Tibial artery (tissue), 4 donors: ENCODE measurements around the gene TMEM240.

Experiments
- DNase-seq, 2 donors: peaks; one replicate each; pipeline ENCODE4 v3.0.0-alpha.2; 2019
- H3K27ac ChIP-seq, 2 donors: fragments of 200-600 bp; sonication (generic) in 1 of 2; 1 replicate in 1 of 2; 2 replicates in 1 of 2; pipeline ENCODE4 v1.5.1; 2018 to 2019; ENCODE audit warnings: mild to moderate bottlenecking in 1 of 2
- H3K27me3 ChIP-seq, 2 donors: fragments of 200-600 bp; sonication (generic) in 1 of 2; one replicate each; pipeline versions ENCODE4 v1.5.1 to v1.6.0; 2016 to 2019
- H3K36me3 ChIP-seq, 3 donors: fragments of 200-600 bp; sonication (generic) in 2 of 3; one replicate each; pipeline ENCODE4 v1.5.1; 2016 to 2019; ENCODE audit warnings: mild to moderate bottlenecking in 2 of 3
- H3K4me1 ChIP-seq, 4 donors: fragments of 200-600 bp; sonication (generic) in 2 of 4; 1 replicate in 3 of 4; 2 replicates in 1 of 4; pipeline ENCODE4 v1.5.1; 2016 to 2019
- H3K4me3 ChIP-seq, 2 donors: fragments of 200-600 bp; sonication (generic) in 1 of 2; 1 replicate in 1 of 2; 2 replicates in 1 of 2; pipeline ENCODE4 v1.5.1; 2018 to 2019; ENCODE audit warnings: mild to moderate bottlenecking in 2 of 2
- H3K9me3 ChIP-seq, 3 donors: fragments of 200-600 bp; sonication (generic) in 1 of 3; one replicate each; pipeline ENCODE4 v1.5.1; 2016 to 2019
- CTCF ChIP-seq, 2 experiments: fragments of 200-600 bp in 1 of 2; fragments of 450-650 bp in 1 of 2; IDR thresholded peaks; one replicate each; pipeline ENCODE4 v1.5.1; 2017 to 2019; ENCODE audit warnings: antibody characterized with exemption in 2 of 2, mild to moderate bottlenecking in 1 of 2, moderate library complexity in 1 of 2
- intact Hi-C: fragments of 100-400 bp; cut with DNase I; formaldehyde crosslinking; loops from one replicate; pipeline ENCODE4 v1.15.0; 2023; ENCODE audit warnings: low total_unique reads

TMEM240 gene

GRCh38 chr1:1545946-1546737, 5.7 kb upstream of the TMEM240 start:
- DNase-seq: no peak
- no peak overlapping the region for H3K4me3 ChIP-seq
- H3K36me3 ChIP-seq: peaks cover 0 to 33% (median 21%) of the 10 kb centered on the region in 3 donors
- H3K4me1 ChIP-seq: peaks cover 0 to 17% (median 12%) of the 10 kb centered on the region in 4 donors
- no peaks in the 10 kb centered on the region for H3K9me3 ChIP-seq
- no peak for TF ChIP-seq CTCF (IDR thresholded peaks at IDR 0.05)
- intact Hi-C loops: no loop called here
- H3K27me3 ChIP-seq: no peaks in the 10 kb centered on the region
- H3K27ac ChIP-seq: no peak overlapping the region

- H3K4me1 ChIP-seq: peaks cover 0 to 19% (median 9%) of the 10 kb centered on the region in 4 donors
- no peaks in the 10 kb centered on the region for H3K27me3 ChIP-seq
- H3K9me3 ChIP-seq: no peaks in the 10 kb centered on the region
- DNase-seq: no peak
- peaks cover 0 to 35% (median 21%) of the 10 kb centered on the region in 3 donors for H3K36me3 ChIP-seq
- no peak for TF ChIP-seq CTCF (IDR thresholded peaks at IDR 0.05)
- H3K4me3 ChIP-seq: no peak overlapping the region
- H3K27ac ChIP-seq: no peak overlapping the region
- intact Hi-C loops: no loop called here
Measured at GRCh38 chr1:1544544-1544943, 4.1 kb upstream of the TMEM240 start.

DNA sequence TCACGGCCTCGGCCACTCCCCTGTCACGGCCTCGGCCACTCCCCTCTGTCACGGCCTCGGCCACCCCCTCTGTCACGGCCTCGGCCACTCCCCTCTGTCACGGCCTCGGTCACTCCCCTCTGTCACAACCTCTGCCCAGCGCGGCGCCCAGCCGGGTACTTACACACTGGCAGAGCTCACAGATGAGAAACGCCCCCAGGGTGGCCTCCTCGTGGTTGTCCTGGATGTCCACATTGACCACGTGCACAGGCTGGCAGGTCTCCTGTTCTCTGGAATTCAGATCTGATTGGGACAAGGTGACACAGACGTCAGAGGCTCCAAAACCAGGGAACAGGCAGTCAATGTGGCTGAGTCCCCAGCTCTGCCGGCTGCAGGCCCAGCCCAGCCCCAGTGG, 3.3 kb upstream of the TMEM240 start:
- Histone ChIP-seq H3K4me1 (peaks cover 0 to 27% (median 14%) of the 10 kb centered on the region in 4 donors), H3K4me3 (no peak overlapping the region), H3K9me3 (no peaks in the 10 kb centered on the region), H3K27me3 (no peaks in the 10 kb centered on the region), H3K36me3 (peaks cover 0 to 35% (median 21%) of the 10 kb centered on the region in 3 donors), H3K27ac (no peak overlapping the region)
- TF ChIP-seq CTCF (IDR thresholded peaks at IDR 0.05): no peak
- no peak for DNase-seq
- intact Hi-C loops: no loop called here

- intact Hi-C loops: no loop called here
- TF ChIP-seq CTCF (IDR thresholded peaks at IDR 0.05): no peak
- Histone ChIP-seq H3K9me3 (no peaks in the 10 kb centered on the region), H3K36me3 (peaks cover 0 to 35% (median 21%) of the 10 kb centered on the region in 3 donors), H3K4me3 (no peak overlapping the region), H3K4me1 (peaks cover 0 to 27% (median 14%) of the 10 kb centered on the region in 4 donors), H3K27me3 (no peaks in the 10 kb centered on the region), H3K27ac (no peak overlapping the region)
- no peak for DNase-seq
Measured at GRCh38 chr1:1542766-1543705, 2.6 kb upstream of the TMEM240 start.

- no peaks in the 10 kb centered on the region for H3K9me3 ChIP-seq
- no peaks in the 10 kb centered on the region for H3K27me3 ChIP-seq
- TF ChIP-seq CTCF (IDR thresholded peaks at IDR 0.05): no peak
- H3K27ac ChIP-seq: no peak overlapping the region
- peaks cover 0 to 29% (median 21%) of the 10 kb centered on the region in 3 donors for H3K36me3 ChIP-seq
- H3K4me1 ChIP-seq: peaks cover 0 to 27% (median 14%) of the 10 kb centered on the region in 4 donors
- no peak overlapping the region for H3K4me3 ChIP-seq
- DNase-seq: no peak
- intact Hi-C loops: no loop called here
Measured at GRCh38 chr1:1541956-1542765, 1.7 kb upstream of the TMEM240 start.
